GM18505 (cell line): ENCODE results near the gene GNAO1.
A peak's percentile ranks its signal among the peaks of the same experiment; 100 is the strongest.

Experiments
- ATAC-seq: cut with Tn5 transposase; IDR thresholded peaks from one replicate; pipeline ENCODE4 v1.9.1; 2021; ENCODE audit not compliant: unreplicated experiment
- POLR2A ChIP-seq: IDR thresholded peaks from 4 replicates; pipeline ENCODE4 v1.6.1; 2011; ENCODE audit warnings: borderline replicate concordance; ENCODE audit not compliant: insufficient read depth, insufficient read length; ENCODE audit errors: extremely low read depth

GNAO1 gene

DNA sequence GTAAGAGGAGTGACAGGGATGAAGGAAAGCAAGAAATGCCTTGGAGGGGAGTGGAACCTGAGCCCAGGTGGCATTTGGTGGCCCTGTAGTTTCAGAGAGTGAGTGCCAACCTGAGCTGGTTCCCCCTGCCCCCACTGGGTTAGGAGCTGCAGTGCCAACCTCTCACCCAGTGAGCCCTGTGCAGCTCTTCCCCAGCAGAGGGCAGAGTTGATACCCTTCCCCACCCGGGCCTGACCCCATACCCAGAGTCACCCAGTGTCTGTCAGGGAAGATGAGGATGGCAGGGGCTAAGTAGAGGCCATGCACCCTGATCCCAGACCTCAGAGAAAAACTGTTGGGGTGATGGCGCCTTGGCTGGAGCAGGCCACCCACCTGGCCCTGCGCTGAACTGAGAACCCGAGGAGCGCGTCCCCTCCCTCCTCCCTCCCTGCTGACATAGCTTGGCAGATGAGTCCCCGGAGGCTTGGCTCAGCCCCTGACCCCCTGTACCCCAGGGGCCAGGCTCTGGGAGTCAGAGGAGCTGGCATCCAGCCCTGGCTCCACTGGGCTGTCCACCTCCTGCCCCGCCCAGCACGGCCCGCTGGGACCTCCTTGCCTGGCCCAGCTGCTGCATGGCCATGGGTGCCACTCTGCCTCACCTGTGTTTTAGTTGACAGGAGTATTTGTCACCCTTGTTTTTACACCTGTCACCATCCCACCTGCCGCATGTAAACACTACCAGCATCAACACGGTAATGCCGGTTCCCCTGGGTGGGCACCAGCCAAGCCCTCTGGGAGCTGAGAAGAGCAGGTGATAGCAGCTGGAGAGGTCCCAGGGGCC is 120.1 kb downstream of the GNAO1 start:
- no peak for ATAC-seq

DNA sequence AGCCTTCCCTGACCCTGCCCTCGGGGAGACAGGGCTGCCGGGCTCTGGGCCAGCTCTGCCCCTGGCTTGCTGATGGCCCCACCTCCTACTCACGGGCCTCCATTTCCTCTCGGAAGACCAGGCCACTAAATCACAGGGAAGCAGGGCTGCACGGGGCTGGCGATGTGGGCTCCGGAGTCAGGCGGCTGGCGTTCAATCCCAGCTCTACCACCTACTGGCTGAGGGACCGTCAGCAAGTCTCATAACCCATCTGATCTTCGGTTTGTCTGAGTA is 120.7 kb downstream of the GNAO1 start:
- ATAC-seq = no peak
- TF ChIP-seq POLR2A = no peak

More for the DNA sequence above, 120.1 kb downstream of the GNAO1 start:
- TF ChIP-seq POLR2A = no peak

DNA sequence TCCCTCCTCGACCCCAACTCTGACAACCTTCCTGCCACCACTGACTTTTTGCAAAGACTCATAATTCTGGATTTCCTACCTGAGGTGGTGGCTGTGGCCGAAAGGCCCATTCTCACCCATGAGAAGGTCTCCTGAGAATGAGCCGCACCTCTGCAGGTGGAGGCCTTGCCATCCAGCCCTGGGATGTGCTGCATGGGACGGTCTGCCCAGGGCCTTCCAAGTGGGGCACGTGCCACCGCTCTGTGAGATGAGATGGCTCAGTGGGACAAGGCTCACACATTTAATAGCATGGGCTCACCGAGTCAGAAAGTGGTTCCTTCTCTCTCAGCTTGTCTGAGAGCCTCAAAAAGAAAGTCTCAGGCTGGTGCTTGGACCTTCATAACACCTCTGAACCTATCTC is 121.3 kb downstream of the GNAO1 start:
- no peak for ATAC-seq
- TF ChIP-seq POLR2A = no peak

DNA sequence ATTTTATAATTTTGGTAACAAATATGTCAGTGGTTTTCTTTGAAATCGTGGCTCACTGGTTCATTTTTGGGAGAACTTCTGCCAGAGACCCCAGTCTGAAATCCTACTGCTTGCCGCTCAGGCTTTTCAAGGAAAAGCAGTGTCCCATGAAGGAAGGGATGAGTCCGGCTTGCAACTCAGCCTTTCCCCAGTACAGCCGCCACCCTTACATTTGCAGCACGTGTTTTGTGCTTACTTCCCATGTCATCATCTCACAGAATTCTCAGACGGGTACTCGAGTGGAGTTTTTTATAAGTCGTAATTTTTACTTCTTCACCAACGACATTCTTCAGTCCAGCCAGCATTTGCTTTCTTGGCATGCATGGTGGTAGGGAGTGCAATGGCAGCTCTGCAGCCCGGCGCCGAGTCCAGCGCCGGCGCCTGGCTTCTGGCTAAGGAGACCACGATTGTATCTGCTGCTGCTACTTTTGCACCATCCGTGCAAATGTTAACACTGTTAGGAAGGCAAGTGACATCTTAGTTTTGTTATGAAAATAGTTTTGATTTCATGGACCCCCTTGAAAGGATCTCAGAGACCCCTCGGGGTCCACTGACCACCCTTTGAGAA is 123.1 kb downstream of the GNAO1 start:
- no peak for ATAC-seq
- no peak for TF ChIP-seq POLR2A

DNA sequence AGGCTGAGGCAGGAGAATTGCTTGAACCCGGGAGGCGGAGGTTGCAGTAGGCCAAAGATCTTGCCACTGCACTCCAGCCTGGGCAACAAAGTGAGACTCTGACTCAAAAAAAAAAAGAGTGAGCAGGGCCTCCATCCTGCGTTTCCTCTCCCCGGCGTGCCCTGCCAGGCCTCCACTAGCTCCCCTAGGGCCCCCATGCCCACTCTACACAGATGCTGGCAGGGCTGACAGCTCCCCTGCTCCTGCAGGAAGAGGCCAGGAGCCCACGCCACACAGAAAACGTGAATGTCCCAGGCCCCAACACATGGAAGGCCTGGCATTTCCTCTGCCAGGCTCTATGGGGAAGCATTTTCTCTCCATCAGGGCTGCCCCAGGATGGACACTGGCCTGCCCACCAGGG is 124.7 kb downstream of the GNAO1 start:
- ATAC-seq = no peak
- TF ChIP-seq POLR2A = no peak

DNA sequence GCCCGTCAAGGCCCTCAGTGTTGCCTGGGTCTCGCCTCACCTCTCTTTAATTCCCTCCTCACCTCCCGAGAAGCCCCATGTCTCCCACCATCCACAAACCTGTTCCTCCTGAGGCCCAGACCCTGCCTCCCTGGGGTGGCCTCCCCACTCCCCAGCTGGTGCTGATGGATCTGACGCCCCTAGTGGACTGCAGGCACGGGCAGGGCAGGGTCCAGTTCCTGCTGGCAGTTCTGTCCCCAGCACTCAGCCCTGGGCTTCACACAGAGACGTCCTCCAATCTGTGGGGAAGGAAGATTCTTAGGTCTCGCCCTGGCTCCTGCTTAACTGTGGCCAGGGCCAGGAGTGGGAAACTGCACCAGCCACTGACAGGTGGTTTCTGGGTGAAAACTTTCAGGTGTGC is 125.3 kb downstream of the GNAO1 start:
- TF ChIP-seq POLR2A = no peak
- no peak for ATAC-seq

DNA sequence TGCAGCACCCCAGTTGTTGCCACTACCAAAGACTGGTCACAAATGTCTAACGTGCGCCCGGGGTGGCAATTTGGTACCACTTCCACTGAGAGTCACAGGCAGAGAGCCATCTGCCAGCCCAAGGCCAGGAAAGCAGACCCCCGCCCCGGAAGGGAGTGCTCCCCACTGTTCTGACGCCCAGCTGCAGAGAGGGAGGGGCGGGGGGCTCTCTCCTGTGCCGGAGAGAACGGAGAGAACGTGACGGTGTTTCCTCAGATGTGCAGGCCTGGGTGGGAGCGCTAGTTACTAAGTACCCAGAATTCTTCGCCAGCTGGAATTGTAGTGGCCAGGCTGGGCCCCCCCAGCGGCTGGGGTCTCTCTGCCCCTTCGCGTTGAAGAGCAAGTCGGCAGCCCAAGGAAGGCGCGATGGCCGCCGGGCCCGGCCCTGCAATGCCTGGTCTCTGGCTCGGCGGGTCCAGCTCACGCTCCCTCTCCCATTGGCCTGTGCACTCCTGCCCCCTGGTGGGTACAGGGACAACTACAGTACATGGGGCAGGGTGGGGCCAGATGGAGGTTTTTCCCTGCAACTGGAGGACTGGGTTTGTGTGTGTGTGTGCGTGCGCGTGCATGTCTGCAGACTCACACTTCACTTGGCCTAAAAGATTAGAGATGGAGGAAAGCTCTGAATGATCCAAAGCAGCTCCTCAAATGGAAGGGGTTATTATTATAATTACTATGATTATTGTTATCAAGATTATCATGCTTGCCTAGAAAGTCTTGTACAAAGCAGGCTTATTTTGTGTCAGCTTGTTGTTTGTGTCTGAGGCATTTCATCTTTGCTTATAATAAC is 126.9 kb downstream of the GNAO1 start:
- peak; percentile 89 for ATAC-seq
- no peak for TF ChIP-seq POLR2A

DNA sequence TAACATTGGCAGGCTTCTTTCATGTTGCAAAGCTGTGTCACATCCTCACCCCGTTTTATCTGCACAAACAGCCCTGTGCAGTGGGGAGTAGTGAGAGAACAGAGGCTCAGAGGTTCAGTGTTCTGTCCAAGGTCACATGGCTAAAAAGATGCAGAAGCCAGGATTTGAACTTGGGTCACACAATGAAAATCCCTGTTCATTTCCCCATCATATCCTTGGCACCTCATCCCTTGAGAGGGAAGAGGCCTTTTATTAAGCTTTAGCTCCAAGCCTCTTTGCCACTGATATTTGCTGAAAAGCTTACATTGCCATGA is 127.5 kb downstream of the GNAO1 start:
- TF ChIP-seq POLR2A = no peak
- no peak for ATAC-seq

DNA sequence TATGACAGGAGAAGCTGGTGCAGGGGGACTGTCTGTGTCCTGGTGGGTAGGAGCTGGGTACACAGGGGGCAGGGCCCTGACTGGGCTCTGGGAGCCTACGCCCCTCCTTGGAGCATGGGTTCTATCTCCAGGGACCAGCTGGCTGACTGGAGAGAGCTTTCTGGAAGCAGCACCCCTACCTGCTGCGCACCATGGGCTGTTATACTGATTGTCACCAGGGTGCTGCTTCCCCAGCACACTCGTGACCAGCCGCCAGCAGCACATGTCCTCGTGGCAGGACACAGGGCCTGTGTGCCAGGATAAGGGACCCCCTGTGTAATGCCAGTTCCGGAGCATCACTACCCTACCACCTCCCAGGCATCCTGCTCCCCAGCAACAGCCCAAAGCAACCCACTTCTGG is 128.1 kb downstream of the GNAO1 start:
- no peak for TF ChIP-seq POLR2A
- no peak for ATAC-seq

DNA sequence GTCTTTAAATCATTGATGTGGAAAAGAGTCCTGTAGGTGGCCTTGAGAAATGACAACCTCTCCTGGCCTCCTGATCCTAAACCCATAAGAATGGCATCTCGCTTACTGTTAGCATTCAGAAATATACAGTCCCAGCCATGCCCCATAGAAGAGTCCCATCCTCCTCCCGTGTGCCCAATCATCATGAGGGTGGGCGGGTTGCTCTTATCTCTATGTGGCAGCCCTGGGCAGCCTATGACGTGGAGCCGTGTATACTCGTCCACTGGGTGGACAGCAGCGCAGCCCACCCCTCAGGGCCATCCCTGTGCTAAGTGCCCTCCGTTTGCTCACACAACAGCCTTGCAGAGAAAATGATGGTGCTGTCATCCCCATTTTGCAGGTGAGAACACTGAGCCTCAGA is 128.8 kb downstream of the GNAO1 start:
- TF ChIP-seq POLR2A = no peak
- ATAC-seq = no peak

DNA sequence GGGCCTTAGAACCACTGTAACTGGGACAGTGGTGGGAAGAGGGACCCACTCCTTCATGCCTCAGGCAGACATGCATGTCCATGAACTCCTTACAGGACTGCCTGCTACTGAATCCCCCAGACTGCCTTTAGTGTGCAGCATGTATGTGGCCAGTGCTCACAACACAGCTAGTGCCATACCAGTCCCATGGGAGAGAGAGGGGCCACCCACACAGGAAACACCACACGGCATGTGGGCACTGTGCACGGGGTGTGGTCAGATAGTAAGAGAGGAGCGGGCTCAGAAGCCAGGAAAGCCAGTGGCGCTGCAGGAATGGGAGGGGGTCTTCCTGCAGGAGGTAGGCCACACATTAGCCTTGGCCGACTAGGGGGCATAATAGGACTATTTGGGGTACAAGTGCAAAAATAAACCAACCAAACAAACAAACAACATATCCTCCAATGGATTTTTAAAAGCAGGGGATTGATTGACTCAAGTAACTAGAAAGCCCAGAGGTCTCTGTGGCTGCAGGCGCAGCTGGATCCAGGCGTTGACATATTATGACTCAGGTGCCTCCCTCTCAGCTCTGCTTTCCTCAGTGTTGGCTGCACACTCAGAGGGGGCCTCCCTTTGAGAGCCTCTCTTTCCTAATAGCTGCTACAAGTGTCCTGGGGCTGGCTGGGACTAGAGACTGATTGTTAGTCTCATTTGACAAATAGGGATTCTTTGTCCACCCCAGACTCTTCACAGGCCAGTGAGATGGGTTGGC is 129.7 kb downstream of the GNAO1 start:
- no peak for ATAC-seq
- no peak for TF ChIP-seq POLR2A

DNA sequence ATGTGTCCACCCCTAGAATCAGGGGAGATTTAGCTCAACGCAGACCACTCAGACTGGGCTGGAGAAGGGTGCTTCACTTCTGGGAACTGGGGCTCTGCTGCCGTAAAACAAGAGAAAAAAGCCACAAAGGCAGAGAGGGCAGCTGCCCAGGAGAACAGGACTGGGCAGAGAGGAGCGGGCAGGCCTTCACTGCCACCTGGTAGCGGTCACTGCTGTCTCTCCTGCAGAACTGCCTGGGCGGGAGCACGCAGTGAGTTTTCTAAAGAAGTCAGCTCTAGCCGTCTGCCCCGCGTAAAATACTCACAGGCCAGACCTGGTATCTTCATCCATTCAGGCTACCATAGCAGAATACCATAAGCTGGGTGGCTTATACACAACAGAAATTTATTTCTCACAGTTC is 130.3 kb downstream of the GNAO1 start:
- no peak for ATAC-seq

DNA sequence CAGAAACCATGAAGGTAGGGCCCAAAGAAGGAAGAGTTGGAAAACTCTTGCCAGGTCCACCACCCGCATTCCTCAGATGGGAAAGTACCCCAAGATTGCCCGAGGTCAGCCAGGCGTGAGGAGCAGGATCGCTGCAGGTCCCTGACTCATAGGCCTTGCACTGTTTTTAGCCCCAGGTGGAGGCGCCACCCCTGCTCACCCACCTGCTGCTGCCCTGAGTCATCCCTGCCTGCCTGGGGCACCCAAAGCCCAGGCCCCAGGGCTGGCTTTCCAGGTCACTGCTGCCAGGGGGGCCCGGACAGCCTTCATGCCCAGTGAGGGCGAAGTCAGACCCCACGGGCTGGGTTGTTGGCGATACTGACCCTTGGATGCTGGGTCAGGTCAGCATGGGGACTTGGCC is 133.1 kb downstream of the GNAO1 start:
- no peak for ATAC-seq
- no peak for TF ChIP-seq POLR2A

More for the DNA sequence above, 130.3 kb downstream of the GNAO1 start:
- TF ChIP-seq POLR2A = no peak

DNA sequence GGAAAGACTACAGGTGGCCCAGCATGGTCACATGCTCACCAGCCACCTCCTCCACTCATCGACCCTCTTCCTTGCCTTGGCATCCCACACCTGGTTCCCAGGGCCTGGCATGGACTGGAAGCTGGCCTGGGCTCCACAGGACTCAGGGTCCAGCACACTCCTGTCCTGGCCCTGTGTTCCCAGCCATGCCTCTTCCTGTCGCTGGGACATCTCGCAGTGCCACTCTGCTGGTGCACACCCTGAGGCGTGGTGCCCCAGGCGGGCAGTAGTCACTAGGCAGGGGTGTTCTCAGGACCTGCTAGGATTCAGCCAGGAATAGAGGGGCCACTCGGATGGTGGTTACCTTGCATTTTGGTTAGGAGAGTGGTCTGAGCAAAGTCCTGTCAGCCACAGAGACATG is 134.7 kb downstream of the GNAO1 start:
- ATAC-seq = no peak
- no peak for TF ChIP-seq POLR2A
